Right forelimb (tissue), 1 donor: ENCODE data around the gene KCNC2.
"Not testable (repeated sequence)": the region's sequence is repeated elsewhere in the genome, so short reads cannot be mapped to it uniquely, and the experiment has no call there.

ENCODE experiments used
- DNase-seq: peaks from one replicate; pipeline ENCODE4 v3.0.0-alpha.2; 2018

The KCNC2 gene

GRCh38 chr12:75209812-75210138 lies at the start of gene KCNC2:
TSS of gene KCNC2 (minus strand) at chr12:75209839.
- no peak for DNase-seq

GRCh38 chr12:75259143-75259542 lies 49.5 kb upstream of the KCNC2 start:
- DNase-seq = no peak

DNA sequence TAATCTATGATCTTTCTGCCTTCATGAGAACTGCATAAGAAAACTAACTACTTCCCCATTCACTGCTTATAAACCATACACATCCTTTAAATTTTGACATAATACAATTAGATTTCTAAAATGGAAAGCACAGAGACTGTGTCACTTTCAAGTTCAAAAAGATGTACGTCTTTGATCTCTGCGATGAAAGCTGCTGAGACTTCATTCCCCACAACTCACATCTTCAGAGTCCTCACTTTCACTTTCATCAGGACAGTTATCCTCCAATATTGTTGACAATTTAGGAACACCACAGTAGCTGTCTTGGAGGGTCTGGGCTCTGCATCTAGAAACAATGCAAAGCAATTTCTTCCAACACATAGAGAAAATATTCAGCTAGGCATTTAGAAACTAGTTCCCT lies 47.9 kb upstream of the KCNC2 start:
- no peak for DNase-seq

GRCh38 chr12:75245108-75245507 lies 35.5 kb upstream of the KCNC2 start:
- DNase-seq = no peak

GRCh38 chr12:75239987-75240386 lies 30.3 kb upstream of the KCNC2 start:
- DNase-seq = no peak

DNA sequence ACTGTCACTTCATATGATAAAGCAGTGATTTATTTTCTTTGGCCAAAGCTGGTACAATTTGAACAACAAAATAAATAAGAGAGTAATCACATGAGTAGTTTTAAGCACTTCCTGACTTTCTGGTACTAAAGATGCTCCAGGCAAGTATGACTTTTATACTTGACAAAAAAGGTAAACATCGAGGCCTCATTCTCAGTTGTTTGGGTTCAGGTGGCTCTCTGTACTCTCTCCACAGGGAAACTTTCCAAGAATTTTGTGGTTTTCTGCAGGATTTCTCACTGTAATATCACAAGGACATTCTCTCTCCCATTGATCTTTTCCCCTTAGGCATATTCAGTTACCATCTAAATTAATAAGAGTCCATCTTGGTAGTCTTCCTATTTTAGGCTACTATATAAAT lies 26.6 kb upstream of the KCNC2 start:
- no peak for DNase-seq

GRCh38 chr12:75227132-75227531 lies 17.5 kb upstream of the KCNC2 start:
- DNase-seq = no peak

GRCh38 chr12:75212072-75212471 lies 2.4 kb upstream of the KCNC2 start:
- DNase-seq = no peak

DNA sequence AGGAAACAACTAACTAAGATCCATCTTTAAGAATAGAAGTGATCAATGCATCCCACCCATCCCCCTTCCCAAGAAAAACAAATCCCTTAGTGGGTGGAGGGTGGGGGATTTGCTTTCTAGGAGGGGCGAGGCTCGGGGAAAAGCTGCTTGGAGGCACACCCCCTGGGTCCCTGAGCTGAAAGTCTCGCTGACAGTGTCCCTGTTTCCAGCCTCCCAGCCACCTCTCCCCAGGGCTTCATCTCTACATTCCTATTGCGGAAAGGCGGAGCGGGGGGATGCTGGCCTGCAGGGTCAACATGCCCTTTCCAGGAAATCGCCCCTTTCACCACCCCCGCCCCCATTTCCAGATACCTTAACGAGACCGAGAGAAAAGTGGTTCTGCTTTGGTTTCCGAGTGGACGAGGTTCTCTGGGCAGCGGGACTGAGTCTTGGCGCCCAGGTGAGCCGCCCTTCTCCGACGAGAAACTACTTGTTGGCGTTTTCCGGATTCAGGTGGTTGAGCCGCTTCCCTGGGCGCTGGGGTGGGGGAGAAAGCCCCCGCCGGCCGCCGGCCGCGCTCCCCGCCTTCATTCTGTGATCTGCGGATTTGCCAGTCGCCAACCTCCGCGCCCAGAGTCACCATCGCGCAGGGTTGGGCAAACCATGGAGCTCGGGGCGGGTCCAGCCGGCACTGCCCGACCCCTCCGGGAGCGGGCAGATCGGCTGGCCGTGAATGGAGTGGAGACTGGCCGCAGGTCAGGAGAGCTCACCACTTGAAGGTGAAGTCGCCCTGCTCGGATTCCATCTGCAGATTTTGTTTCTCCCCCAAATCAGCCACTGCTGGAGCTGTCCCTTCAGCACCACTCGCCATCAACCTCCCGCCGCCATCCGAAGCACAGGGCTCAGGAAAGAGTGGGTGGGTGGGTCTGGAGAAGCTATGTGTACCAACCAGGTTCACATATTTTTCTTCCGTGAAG lies 505 bp downstream of the KCNC2 start:
- DNase-seq = peak; percentile 53

DNA sequence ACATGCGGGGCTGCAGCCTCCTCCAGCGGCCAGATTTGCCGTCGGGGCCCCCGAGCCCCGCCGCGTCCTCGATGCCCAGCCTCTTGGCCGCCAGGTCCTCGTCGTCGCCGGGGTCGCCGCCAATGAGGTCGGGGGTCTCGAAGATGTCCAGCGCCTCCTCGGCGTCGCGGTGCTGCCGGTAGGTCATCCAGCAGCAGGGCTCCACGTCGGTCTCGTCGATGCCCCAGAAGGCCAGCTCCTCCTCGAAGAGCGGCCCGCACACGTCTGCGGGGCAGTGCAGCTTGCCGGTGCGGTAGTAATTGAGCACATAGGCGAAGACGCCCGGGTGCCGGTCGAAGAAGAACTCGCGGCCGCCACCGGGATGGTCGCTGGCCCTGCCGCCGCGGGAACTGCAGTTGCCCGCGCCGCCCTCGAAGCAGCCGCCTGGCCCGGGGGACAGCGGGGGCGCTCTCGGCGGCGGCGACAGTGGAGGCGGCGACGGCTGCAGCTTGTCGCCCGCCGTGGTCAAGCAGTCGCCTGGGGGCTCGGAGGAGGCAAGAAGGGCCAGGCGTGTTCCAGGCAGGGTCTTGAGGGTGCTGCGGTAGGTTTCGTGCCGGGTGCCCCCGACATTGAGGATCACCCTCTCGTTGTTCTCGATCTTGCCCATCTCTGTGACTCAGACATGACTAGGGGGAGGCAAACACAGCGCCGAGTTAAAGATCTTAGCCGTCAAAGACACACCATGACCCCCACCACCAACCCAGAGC lies 2.1 kb downstream of the KCNC2 start:
- no peak for DNase-seq

- no peak for DNase-seq
Observed at GRCh38 chr12:75205558-75205957, 4.1 kb downstream of the KCNC2 start.

DNA sequence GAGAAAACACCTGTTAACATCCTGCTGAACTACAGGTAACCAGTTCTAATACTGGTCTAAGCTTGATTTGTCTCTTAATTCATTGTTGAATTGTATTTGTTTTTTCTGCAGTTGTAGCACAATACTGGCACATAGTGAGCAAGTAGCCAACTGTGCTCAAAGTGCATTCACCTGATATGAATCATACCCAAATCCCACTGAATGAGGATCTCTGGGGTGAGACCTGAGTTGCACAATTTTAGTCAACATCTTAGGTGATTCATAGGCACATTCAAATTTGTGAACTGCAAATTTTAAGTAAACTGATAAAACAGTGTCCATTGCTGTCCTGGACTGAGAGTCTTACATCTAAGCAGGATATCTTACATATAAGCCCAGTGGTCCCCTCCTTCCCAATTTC lies 12.8 kb downstream of the KCNC2 start:
- no peak for DNase-seq

DNA sequence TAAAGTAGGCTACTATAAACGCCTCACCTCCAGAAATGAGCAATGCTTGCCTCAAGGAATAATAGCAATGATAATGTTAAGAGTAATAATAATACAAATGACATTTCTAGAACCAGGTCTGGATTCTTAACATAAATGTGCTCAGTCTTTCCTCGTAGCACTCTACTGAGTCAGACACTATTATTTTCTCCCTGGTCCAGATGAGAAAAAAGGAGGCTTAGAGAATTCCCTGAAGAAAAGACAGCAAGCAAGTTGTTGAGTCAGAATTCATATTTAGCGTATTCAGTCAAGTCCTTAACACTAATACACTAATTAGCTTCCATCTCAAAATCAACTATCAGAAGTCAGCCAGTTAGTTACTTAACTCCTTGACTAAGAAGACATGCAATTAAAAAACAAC lies 13.2 kb downstream of the KCNC2 start:
- no peak for DNase-seq

- no peak for DNase-seq
Observed at GRCh38 chr12:75194250-75194649, 15.4 kb downstream of the KCNC2 start.

DNA sequence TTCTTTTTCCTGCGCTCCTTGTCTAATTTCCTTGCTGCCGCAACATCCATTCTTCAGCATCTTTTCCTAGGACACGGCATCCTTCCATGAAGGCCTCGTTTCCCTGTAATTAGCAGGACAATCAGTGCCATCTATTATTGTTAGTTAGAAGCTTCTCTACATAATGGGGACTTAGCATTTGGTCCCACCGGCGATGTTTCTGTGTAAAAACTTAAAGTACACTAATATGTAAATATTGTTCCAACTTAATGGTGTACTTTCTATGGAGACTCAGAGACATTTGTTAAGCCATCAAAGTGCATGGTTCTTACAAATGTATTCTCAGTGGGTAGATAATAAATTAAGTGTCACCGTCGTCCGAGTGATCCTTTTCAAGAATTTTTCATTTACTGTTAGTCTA lies 17.4 kb downstream of the KCNC2 start:
- DNase-seq = no peak

DNA sequence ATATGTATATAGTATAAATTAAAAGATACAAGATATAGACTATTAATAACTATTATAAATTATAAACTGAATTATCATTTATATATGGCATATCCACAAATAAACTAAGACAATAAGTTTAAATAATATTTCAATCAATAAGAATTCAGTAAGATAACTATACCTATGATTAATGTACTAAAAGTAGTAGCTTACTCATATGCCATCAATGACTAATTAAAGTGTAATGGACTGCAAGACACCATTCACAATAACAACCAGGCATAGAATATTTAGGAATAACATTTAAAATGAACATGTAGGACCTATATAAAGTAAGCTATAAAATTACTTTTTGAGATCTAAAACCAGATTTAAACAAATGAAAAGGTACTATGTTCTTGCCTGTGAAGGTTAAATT lies 18.8 kb downstream of the KCNC2 start:
- DNase-seq = no peak

GRCh38 chr12:75185881-75186280 lies 23.8 kb downstream of the KCNC2 start:
- not testable (repeated sequence) for DNase-seq

- DNase-seq = no peak
Observed at GRCh38 chr12:75184516-75184915, 25.1 kb downstream of the KCNC2 start.

GRCh38 chr12:75183967-75184366 lies 25.7 kb downstream of the KCNC2 start:
- no peak for DNase-seq

DNA sequence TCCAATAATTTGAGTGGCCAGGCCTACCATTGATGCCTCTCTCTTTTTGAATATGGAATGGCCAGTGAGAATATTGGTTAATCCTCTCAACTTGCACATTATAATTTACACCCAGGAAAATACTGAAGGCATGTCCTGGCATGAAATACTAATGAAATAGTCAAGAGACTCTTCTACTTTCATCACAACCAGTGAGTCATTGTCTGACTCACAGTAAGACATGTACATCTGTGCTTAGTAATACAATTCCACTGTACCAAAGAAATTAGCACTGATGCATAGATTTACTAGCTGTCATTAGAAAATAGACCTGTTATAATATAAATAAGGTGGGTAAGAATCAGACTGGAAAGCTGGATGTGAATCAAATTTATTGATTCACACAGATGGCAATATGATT lies 31.6 kb downstream of the KCNC2 start:
- DNase-seq = no peak

DNA sequence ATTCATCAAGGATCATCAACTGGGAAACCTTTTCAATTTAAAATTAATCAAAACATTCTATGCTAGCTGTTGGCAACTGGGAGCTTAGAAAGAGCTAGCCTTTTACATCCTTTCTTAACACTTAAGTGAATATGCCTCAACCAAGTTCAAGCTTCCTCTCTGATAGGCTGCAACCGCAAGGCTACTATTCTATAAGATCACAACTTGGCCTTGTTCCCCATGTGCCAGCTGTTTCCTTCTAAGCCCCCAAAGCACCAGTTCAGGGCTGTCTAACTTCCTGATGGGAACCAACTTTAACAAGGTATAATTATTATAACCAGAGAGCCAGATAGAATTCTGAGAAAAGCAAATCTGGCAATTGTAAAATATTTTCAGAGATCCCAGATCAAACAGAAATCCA lies 37.0 kb downstream of the KCNC2 start:
- no peak for DNase-seq

DNA sequence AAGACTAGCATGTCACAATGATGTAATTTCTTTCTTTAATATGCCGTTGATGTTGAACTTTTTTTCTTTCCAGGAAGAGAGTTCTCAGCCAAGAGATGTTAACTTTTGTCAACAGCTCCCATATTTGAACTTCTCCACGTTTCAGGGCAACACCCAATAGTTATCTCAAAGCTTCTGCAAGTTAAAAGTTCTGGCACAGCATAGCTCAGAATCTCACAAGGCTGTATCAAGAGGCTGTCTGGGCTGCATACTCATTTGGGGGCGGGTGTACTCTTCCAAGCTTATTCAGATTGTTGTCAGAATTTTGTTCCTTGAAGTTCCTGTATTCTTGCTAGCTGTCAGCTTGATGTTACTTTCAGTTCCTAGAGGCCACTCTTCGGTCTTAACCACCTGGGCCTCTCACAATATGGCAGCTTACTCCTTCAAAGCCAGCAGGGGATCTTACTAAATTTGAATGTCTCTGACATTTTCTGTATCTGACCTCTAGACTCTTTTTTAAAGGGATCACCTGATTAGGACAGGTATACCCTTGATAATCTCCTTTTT lies 38.9 kb downstream of the KCNC2 start:
- no peak for DNase-seq

DNA sequence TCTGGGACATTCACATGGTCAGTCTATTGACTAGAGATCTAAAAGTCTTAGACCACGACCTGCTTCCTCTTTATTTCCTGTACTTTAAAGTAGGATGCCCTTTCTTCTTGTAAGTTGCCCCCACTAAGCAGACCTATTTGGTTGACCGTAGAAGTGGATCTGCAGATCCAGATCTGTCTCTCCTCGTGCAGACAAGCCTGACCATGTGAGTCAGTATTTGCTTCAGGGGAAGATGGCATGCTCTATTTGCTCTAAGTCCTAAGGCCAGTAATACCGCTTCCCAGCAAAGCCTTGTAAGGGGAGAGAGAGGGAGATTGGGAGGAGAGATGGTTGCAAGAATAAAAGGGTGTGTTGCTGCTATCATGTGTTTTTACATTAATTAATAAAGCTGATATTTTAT lies 46.8 kb downstream of the KCNC2 start:
- DNase-seq = no peak

DNA sequence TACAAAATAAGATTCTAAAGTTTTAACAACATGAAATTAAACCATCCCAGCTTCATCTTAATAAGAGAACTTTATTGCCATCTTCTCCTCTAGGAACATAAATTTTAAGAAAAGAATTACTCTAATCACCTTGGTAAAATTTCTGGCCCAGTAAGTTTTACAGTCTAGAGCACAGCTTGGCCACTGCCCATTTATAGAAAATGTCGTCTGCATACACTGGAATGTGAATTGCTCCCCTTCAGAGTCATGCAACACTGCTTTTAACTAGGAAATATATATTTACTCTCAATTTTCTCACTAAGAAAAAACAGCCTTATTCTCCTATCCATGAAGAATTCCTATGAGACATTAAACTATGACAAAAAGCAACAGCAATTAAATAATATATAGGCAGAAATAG lies 48.2 kb downstream of the KCNC2 start:
- no peak for DNase-seq
